ENCODE measurements around the gene TMEM37. TPM values are rescaled to one million over a fixed set of nuclear protein-coding genes. Genes with fewer than 3 reads are reported as not detected.

The TMEM37 gene
- total and polyA plus RNA-seq, 2 of the 8 experiments (the other 6 are each of a cell fraction or from before 2014, with no cell fraction given): 11.0 to 16.2 TPM

DNA sequence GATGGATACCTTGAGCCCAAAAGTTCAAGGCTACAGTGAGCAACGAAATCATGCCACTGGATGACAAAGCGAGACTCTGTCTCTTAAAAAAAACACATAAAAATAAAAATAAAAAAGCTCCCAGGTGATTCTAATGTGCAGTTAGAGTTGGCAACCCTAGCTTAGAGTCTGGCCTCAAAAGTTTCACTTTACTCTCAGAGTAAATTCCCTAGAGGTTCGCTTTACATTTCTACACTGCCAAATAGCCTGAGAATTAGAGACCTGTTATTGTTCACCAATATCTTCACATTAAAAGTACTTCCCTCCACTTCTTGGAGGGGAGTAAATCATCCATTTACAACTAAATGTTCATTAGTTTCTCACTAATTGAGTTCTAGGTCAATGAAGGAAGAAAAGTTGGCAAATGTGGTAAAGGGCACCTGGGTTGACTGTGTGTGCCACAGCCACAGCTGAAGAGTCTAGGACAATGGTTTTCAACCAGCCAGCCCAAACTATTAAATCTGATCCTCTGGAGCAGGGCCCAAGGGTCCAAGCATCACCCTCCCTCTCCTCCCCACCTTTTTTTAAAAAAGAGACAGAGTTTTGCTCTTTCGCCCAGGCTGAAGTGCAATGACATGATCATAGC is 15.2 kb upstream of the TMEM37 start:
- no peak overlapping the region for H3K14ac ChIP-seq (ENCODE audit: insufficient read length)
- no peak overlapping the region for H3K4ac ChIP-seq (replicated peaks; ENCODE audit: insufficient read length, low read depth, low read length)
- H2BK120ac ChIP-seq (replicated peaks; ENCODE audit: low read depth, low read length): no peak overlapping the region
- H2BK5ac ChIP-seq (ENCODE audit: low read depth, low read length): no peak overlapping the region
- ChIA-PET CTCF (ENCODE audit: partially characterized antibody) (interaction anchor here (0.8 to 21.3 kb wide), 7 partner anchors 13 to 225 kb away, joined by 3 to 411 read pairs (median 3); no protein-coding TSS in a partner anchor), POLR2A (ENCODE audit: partially characterized antibody) (no interaction called here)
- no peaks in the 10 kb centered on the region for H3K27me3 ChIP-seq (replicated peaks in 1 of 4; ENCODE audit: control insufficient read depth in 3 of 4, extremely low read depth in 1 of 4, insufficient read depth in 3 of 4, low read length in 3 of 4)
- no peak overlapping the region for H4K5ac ChIP-seq (ENCODE audit: insufficient read length, low read depth, low read length)
- H2BK20ac ChIP-seq (ENCODE audit: low read length): no peak overlapping the region
- no peaks in the 10 kb centered on the region for H3K36me3 ChIP-seq (ENCODE audit: control insufficient read depth in 2 of 4, insufficient read depth in 4 of 4, low read length in 3 of 4)
- no peak overlapping the region for H2AFZ ChIP-seq (ENCODE audit: low read length)
- no peak overlapping the region for H3K27ac ChIP-seq (ENCODE audit: low read depth, low read length)
- no peak overlapping the region for H3K23ac ChIP-seq (ENCODE audit: insufficient read length)
- H3K79me1 ChIP-seq (ENCODE audit: low read depth, low read length): no peaks in the 10 kb centered on the region
- no peak overlapping the region for H4K8ac ChIP-seq (ENCODE audit: extremely low read depth, insufficient read depth, low read length)
- H3K9ac ChIP-seq (replicated peaks in 1 of 4; ENCODE audit: extremely low read depth in 1 of 4, low read depth in 3 of 4, low read length in 3 of 4): no peak overlapping the region
- WGBS, 2 experiments (ENCODE audit: extremely low coverage in 1 of 2, insufficient coverage in 1 of 2, insufficient read length in 1 of 2, insufficient replicate concordance in 2 of 2, low coverage in 1 of 2, low lambda C conversion rate in 2 of 2, missing lambda C conversion rate in 1 of 2): 100% methylated on average over 4 of the region's 4 CpGs; no CpG with 5 or more reads in 1 of the 2 experiments
- no peaks in the 10 kb centered on the region for H3K79me2 ChIP-seq (ENCODE audit: control insufficient read depth in 1 of 2, insufficient read depth in 2 of 2, low read length in 2 of 2)
- FAIRE-seq (no peak), DNase-seq (ENCODE audit: low read depth in 1 of 2, low spot score in 2 of 2) (no peak)
- H3K18ac ChIP-seq (ENCODE audit: extremely low read depth, low read length): no peak overlapping the region
- no peak overlapping the region for H3K56ac ChIP-seq (replicated peaks; ENCODE audit: insufficient read length, low read depth, low read length)
- H3K4me2 ChIP-seq (ENCODE audit: insufficient read depth in 1 of 2, low read depth in 2 of 2, low read length in 2 of 2): no peak overlapping the region
- H2BK12ac ChIP-seq (ENCODE audit: low read depth, low read length): no peak overlapping the region
- H4K20me1 ChIP-seq (replicated peaks in 1 of 2; ENCODE audit: control insufficient read depth in 1 of 2, insufficient read depth in 2 of 2, low read length in 2 of 2): no peaks in the 10 kb centered on the region
- peaks cover 8% of the 10 kb centered on the region in 2 experiments; a peak in 3 of 4 replicates for H3K9me3 ChIP-seq (ENCODE audit: insufficient read depth in 2 of 2, low read depth in 1 of 2, low read length in 1 of 2)
- TF ChIP-seq CEBPB (IDR thresholded peaks at IDR 0.05; ENCODE audit: low read depth, low read length) (no peak), ATF2 (IDR thresholded peaks at IDR 0.05; ENCODE audit: low read length) (no peak), ZNF274 (IDR thresholded peaks at IDR 0.05; ENCODE audit: borderline replicate concordance, extremely low read depth, low read length) (no peak), JUND (IDR thresholded peaks at IDR 0.05; ENCODE audit: low read length) (no peak), TBP (IDR thresholded peaks at IDR 0.05; ENCODE audit: low read depth, low read length) (no peak), SIN3A (conservative IDR thresholded peaks at IDR 0.05 in 1 of 2, IDR thresholded peaks at IDR 0.05 in 1 of 2; ENCODE audit: low read depth in 1 of 2, low read length in 2 of 2) (no peak), POU5F1 (IDR thresholded peaks at IDR 0.05; ENCODE audit: low read depth, low read length) (no peak), MAFK (IDR thresholded peaks at IDR 0.05; ENCODE audit: low read depth, low read length) (no peak), SIRT6 (IDR thresholded peaks at IDR 0.05; ENCODE audit: low read length) (no peak), SRF (IDR thresholded peaks at IDR 0.05; ENCODE audit: low read depth, low read length) (no peak)
- H3K23me2 ChIP-seq (ENCODE audit: low read depth, low read length): no peaks in the 10 kb centered on the region
- H2AK5ac ChIP-seq (ENCODE audit: low read depth, low read length): no peak overlapping the region
- no peak overlapping the region for H3K4me3 ChIP-seq (ENCODE audit: extremely low read depth in 1 of 4, insufficient read depth in 2 of 4, low read depth in 3 of 4, low read length in 4 of 4)
- no peak overlapping the region for H4K91ac ChIP-seq (replicated peaks; ENCODE audit: insufficient read length, low read length)
- no peaks in the 10 kb centered on the region for H3K4me1 ChIP-seq (replicated peaks in 1 of 4; ENCODE audit: control insufficient read depth in 3 of 4, insufficient read depth in 4 of 4, low read length in 3 of 4)
- no peak overlapping the region for H2BK15ac ChIP-seq (ENCODE audit: low read length)
